Type B pancreatic cell (in vitro differentiated cells): ENCODE measurements around the gene MAK. TPM values are rescaled to one million over a fixed set of nuclear protein-coding genes. Genes with fewer than 3 reads are reported as not detected.
A peak's percentile ranks its signal among the peaks of the same experiment; 100 is the strongest.

Source experiments
- DNase-seq: peaks from one replicate; pipeline ENCODE4 v3.0.0; 2021; ENCODE audit warnings: mixed read lengths; ENCODE audit not compliant: unreplicated experiment; ENCODE audit errors: extremely low spot score
- H3K27ac Mint-ChIP-seq: 2 replicates; pipeline ENCODE4 v1.8.0; 2021; ENCODE audit warnings: mild to moderate bottlenecking, mixed read lengths
- H3K27me3 Mint-ChIP-seq: 2 replicates; pipeline ENCODE4 v1.8.0; 2021; ENCODE audit warnings: mixed read lengths
- H3K36me3 Mint-ChIP-seq: 2 replicates; pipeline ENCODE4 v1.8.0; 2021; ENCODE audit warnings: mixed read lengths
- H3K4me1 Mint-ChIP-seq: one replicate; pipeline ENCODE4 v1.8.0; 2021; ENCODE audit warnings: mixed read lengths; ENCODE audit not compliant: unreplicated experiment
- H3K4me3 Mint-ChIP-seq: 2 replicates; pipeline ENCODE4 v1.8.0; 2021; ENCODE audit warnings: mild to moderate bottlenecking, mixed read lengths
- H3K9me3 Mint-ChIP-seq: 2 replicates; pipeline ENCODE4 v1.8.0; 2021; ENCODE audit warnings: mixed read lengths
- CTCF ChIP-seq: fragments of 200-600 bp; sonication (generic); conservative IDR thresholded peaks from 2 replicates; pipeline ENCODE4 v1.5.0; 2021; ENCODE audit warnings: antibody characterized with exemption, mild to moderate bottlenecking
- total RNA-seq: library from RNA; stranded (reverse); gene quantifications from 2 replicates; pipeline ENCODE4 v1.2.1, GENCODE V29; 2021; ENCODE audit warnings: low replicate concordance

Gene MAK
- total RNA-seq, 1 donor from 2014 or later = 1.6 TPM

- no peaks in the 10 kb centered on the region for H3K9me3 Mint-ChIP-seq
- peaks cover 45% of the 10 kb centered on the region for H3K36me3 Mint-ChIP-seq
- H3K4me1 Mint-ChIP-seq = peaks cover 15% of the 10 kb centered on the region
- H3K4me3 Mint-ChIP-seq = no peak overlapping the region
- H3K27ac Mint-ChIP-seq = no peak overlapping the region
- DNase-seq = no peak
- no peak for TF ChIP-seq CTCF
- no peaks in the 10 kb centered on the region for H3K27me3 Mint-ChIP-seq
Observed at GRCh38 chr6:10730254-10730653, 108.1 kb downstream of the MAK start.

- Mint-ChIP-seq H3K27ac (peak overlapping the region; percentile 20), H3K9me3 (no peaks in the 10 kb centered on the region), H3K4me1 (peaks cover 39% of the 10 kb centered on the region), H3K27me3 (no peaks in the 10 kb centered on the region), H3K4me3 (peak overlapping the region; percentile 55), H3K36me3 (peaks cover 29% of the 10 kb centered on the region)
- no peak for DNase-seq
- no peak for TF ChIP-seq CTCF
Observed at GRCh38 chr6:10725716-10726115, 112.6 kb downstream of the MAK start.

GRCh38 chr6:10725044-10725443 lies 113.3 kb downstream of the MAK start:
- no peak for TF ChIP-seq CTCF
- Mint-ChIP-seq H3K27me3 (no peaks in the 10 kb centered on the region), H3K4me1 (peaks cover 39% of the 10 kb centered on the region), H3K27ac (peak overlapping the region; percentile 20), H3K9me3 (no peaks in the 10 kb centered on the region), H3K4me3 (peak overlapping the region; percentile 98), H3K36me3 (peaks cover 22% of the 10 kb centered on the region)
- DNase-seq = no peak

GRCh38 chr6:10723567-10723881 lies 114.8 kb downstream of the MAK start:
- peaks cover 17% of the 10 kb centered on the region for H3K36me3 Mint-ChIP-seq
- H3K4me3 Mint-ChIP-seq = peak overlapping the region; percentile 98
- DNase-seq = no peak
- H3K27me3 Mint-ChIP-seq = no peaks in the 10 kb centered on the region
- H3K4me1 Mint-ChIP-seq = peaks cover 39% of the 10 kb centered on the region
- H3K9me3 Mint-ChIP-seq = no peaks in the 10 kb centered on the region
- TF ChIP-seq CTCF = no peak
- H3K27ac Mint-ChIP-seq = peak overlapping the region; percentile 98

- Mint-ChIP-seq H3K36me3 (peaks cover 14% of the 10 kb centered on the region), H3K27me3 (no peaks in the 10 kb centered on the region), H3K4me1 (peaks cover 37% of the 10 kb centered on the region), H3K4me3 (peak within 1 kb of the TSS; percentile 98), H3K9me3 (no peaks in the 10 kb centered on the region), H3K27ac (peak within 1 kb of the TSS; percentile 98)
- no peak for TF ChIP-seq CTCF
- DNase-seq = peak; percentile 97
Observed at GRCh38 chr6:10722820-10723566, 115.3 kb downstream of the MAK start, which contains the start of gene TMEM14C. Gene TMEM14C, plus strand, starts transcription at chr6:10723070. Its CDS starts 1,544 bp downstream, at chr6:10724614.

- Mint-ChIP-seq H3K27ac (peak overlapping the region; percentile 98), H3K4me3 (peak overlapping the region; percentile 98), H3K9me3 (no peaks in the 10 kb centered on the region), H3K27me3 (no peaks in the 10 kb centered on the region), H3K36me3 (peaks cover 11% of the 10 kb centered on the region), H3K4me1 (peaks cover 35% of the 10 kb centered on the region)
- DNase-seq = no peak
- no peak for TF ChIP-seq CTCF
Observed at GRCh38 chr6:10722570-10722819, 115.8 kb downstream of the MAK start.
